OCI-LY3 (cell line): Measurements from ENCODE around the gene METTL27.
"Not testable (repeated sequence)": the region's sequence is repeated elsewhere in the genome, so short reads cannot be mapped to it uniquely, and the experiment has no call there.

Experiments used
- H2AFZ ChIP-seq: fragments of 200-600, 300-600 bp; shearing (Covaris generic); 2 replicates; pipeline ENCODE4 v1.6.0; 2014; ENCODE audit warnings: antibody characterized with exemption, low read depth, low read length
- H3K27ac ChIP-seq: fragments of 200-600, 300-600 bp; sonication (generic); 2 replicates; pipeline ENCODE4 v1.5.1; 2014; ENCODE audit warnings: mild to moderate bottlenecking, low read length, moderate library complexity, mixed read lengths
- H3K27me3 ChIP-seq: fragments of 200-600, 300-600 bp; sonication (generic); 2 replicates; pipeline ENCODE4 v1.6.1; 2014; ENCODE audit warnings: low read depth, low read length, mixed read lengths
- H3K36me3 ChIP-seq: fragments of 200-600, 300-600 bp; sonication (generic); replicated peaks from 2 replicates; pipeline ENCODE3; 2014; ENCODE audit warnings: low read depth, low read length, mixed read lengths
- H3K4me1 ChIP-seq: fragments of 300-600, 200-600 bp; sonication (generic); 2 replicates; pipeline ENCODE4 v1.6.1; 2014; ENCODE audit warnings: low read length, mixed read lengths
- H3K4me2 ChIP-seq: fragments of 200-600, 300-600 bp; sonication (generic); 2 replicates; pipeline ENCODE4 v1.6.1; 2014; ENCODE audit warnings: low read length, mixed read lengths
- H3K4me3 ChIP-seq: fragments of 300-600, 200-600 bp; sonication (generic); 2 replicates; pipeline ENCODE4 v1.5.1; 2014; ENCODE audit warnings: antibody characterized with exemption, mild to moderate bottlenecking, low read length, moderate library complexity
- H3K79me2 ChIP-seq: fragments of 300-600, 200-600 bp; shearing (Covaris generic); 2 replicates; pipeline ENCODE4 v1.6.1; 2014; ENCODE audit warnings: mild to moderate bottlenecking, low read length, mixed read lengths
- H3K9ac ChIP-seq: fragments of 300-600, 200-600 bp; shearing (Covaris generic); 2 replicates; pipeline ENCODE4 v1.6.0; 2014; ENCODE audit warnings: mild to moderate bottlenecking, low read length, moderate library complexity
- H3K9me3 ChIP-seq: fragments of 200-600, 300-600 bp; shearing (Covaris generic); 2 replicates; pipeline ENCODE4 v1.6.1; 2014; ENCODE audit warnings: low read length, mixed read lengths; ENCODE audit not compliant: insufficient read depth
- H4K20me1 ChIP-seq: fragments of 200-600, 300-600 bp; sonication (generic); 2 replicates; pipeline ENCODE4 v1.6.1; 2016; ENCODE audit warnings: low read length, mixed read lengths; ENCODE audit not compliant: insufficient read depth
- EZH2phosphoT487 ChIP-seq: fragments of 200-600 bp; shearing (Covaris generic); IDR thresholded peaks from 2 replicates; pipeline ENCODE4 v1.6.1; 2018; ENCODE audit warnings: antibody characterized with exemption, mixed run types, low read depth
- TF ChIP-seq, protein P1 (sequence below): fragments of 200-600, 300-600 bp; sonication (generic); IDR thresholded peaks from 2 replicates; pipeline ENCODE4 v1.5.1; 2014; ENCODE audit warnings: antibody characterized with exemption, low read length, low read depth

The METTL27 gene

DNA sequence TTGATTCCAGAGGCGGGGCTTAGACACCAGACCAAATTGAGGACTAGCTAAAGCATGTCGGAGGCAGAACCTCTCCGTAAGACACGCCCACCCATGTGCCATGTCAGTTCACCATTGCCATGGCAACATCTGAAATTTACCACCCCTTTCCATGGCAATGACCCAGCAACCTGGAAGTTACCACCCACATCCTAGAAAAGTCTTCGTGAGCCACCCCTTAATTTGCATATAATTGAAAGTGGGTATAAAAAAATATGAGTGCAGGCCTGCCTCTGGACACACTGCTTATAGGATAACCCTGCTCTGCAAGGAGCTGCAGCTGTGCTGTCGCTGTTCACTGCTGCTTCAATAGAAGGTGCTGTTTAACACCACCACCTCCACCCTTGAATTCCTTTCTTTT lies 46.6 kb upstream of the METTL27 start:
- Histone ChIP-seq H3K27me3 (no peaks in the 10 kb centered on the region), H4K20me1 (no peaks in the 10 kb centered on the region), H2AFZ (no peak overlapping the region), H3K9ac (no peak overlapping the region), H3K4me2 (no peak overlapping the region), H3K4me3 (no peak overlapping the region), H3K79me2 (no peaks in the 10 kb centered on the region), H3K36me3 (no peaks in the 10 kb centered on the region), H3K27ac (no peak overlapping the region), H3K4me1 (peaks cover 6% of the 10 kb centered on the region), H3K9me3 (no peaks in the 10 kb centered on the region)
- no peak for TF ChIP-seq EZH2phosphoT487
- TF ChIP-seq, protein P1, sequence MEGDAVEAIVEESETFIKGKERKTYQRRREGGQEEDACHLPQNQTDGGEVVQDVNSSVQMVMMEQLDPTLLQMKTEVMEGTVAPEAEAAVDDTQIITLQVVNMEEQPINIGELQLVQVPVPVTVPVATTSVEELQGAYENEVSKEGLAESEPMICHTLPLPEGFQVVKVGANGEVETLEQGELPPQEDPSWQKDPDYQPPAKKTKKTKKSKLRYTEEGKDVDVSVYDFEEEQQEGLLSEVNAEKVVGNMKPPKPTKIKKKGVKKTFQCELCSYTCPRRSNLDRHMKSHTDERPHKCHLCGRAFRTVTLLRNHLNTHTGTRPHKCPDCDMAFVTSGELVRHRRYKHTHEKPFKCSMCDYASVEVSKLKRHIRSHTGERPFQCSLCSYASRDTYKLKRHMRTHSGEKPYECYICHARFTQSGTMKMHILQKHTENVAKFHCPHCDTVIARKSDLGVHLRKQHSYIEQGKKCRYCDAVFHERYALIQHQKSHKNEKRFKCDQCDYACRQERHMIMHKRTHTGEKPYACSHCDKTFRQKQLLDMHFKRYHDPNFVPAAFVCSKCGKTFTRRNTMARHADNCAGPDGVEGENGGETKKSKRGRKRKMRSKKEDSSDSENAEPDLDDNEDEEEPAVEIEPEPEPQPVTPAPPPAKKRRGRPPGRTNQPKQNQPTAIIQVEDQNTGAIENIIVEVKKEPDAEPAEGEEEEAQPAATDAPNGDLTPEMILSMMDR = no peak

DNA sequence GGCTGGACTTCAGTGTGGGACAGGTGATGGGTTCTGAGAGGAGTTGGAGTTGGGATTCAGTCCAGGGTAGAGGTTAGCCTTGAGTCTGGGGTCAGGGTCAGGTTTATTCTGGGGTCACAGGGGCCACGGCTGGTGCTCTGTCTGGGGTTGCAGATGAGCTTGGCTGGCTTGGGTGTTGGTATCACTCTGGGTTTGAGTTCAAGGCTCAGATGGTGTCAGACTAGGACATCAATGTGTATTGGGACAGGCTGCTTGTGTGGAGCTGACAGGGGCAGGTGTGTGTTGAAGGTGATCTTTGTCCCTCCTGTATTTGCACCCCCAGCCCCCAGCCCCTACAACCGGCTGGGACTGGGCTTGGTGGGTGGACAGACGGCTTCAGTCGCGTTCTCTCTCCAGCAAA lies 45.4 kb upstream of the METTL27 start:
- Histone ChIP-seq H4K20me1 (no peaks in the 10 kb centered on the region), H3K79me2 (no peaks in the 10 kb centered on the region), H3K9me3 (no peaks in the 10 kb centered on the region), H3K9ac (no peak overlapping the region), H3K4me2 (no peak overlapping the region), H2AFZ (no peak overlapping the region), H3K27ac (no peak overlapping the region), H3K4me1 (no peaks in the 10 kb centered on the region), H3K36me3 (no peaks in the 10 kb centered on the region), H3K27me3 (no peaks in the 10 kb centered on the region), H3K4me3 (no peak overlapping the region)
- TF ChIP-seq EZH2phosphoT487 = no peak
- TF ChIP-seq, protein P1 = no peak

DNA sequence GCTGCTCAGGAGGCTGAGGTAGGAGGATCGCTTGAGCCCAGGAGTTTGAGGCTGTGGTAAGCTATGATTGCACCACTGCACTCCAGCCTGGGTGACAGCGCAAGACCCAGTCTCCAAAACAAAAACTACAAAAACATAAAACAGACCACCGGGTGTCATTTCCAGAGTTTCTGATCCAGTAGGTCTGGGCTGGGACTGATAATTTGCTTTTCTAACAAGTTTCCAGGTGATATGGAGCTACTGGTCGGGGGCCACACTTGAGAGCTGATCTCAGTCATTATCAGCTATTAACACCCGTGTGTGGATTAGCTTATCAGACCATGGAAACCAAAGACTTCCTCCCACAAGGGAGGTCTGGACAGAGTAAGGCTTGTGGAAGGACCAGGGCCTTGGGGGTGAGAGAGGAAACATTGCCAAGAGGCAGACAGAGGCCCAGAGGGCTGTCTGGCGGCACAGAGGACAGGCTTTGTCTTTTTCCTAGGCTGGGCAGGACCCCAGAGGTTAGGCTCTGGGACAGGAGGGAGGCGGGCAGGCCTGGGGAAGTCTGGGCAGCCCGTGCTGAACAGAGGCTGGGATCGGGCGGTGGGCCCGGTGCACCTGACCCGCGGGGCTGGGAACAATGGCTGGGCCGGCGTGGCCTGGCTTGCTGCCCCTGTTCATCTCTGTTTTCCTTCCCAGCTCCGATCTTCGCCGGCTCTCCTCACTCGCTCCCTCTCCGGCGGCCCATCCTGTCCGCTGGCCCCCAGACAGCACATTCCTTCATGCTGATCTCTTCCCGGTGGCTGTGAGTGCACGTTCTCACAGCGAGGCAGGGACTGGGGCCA lies 43.9 kb upstream of the METTL27 start:
- H3K4me1 ChIP-seq = no peaks in the 10 kb centered on the region
- no peak overlapping the region for H3K4me3 ChIP-seq
- H2AFZ ChIP-seq = no peak overlapping the region
- H3K36me3 ChIP-seq = no peaks in the 10 kb centered on the region
- no peaks in the 10 kb centered on the region for H4K20me1 ChIP-seq
- H3K79me2 ChIP-seq = no peaks in the 10 kb centered on the region
- H3K9me3 ChIP-seq = no peaks in the 10 kb centered on the region
- H3K27me3 ChIP-seq = peaks cover 8% of the 10 kb centered on the region
- no peak overlapping the region for H3K9ac ChIP-seq
- H3K4me2 ChIP-seq = no peak overlapping the region
- no peak overlapping the region for H3K27ac ChIP-seq
- no peak for TF ChIP-seq EZH2phosphoT487
- TF ChIP-seq, protein P1 = no peak

DNA sequence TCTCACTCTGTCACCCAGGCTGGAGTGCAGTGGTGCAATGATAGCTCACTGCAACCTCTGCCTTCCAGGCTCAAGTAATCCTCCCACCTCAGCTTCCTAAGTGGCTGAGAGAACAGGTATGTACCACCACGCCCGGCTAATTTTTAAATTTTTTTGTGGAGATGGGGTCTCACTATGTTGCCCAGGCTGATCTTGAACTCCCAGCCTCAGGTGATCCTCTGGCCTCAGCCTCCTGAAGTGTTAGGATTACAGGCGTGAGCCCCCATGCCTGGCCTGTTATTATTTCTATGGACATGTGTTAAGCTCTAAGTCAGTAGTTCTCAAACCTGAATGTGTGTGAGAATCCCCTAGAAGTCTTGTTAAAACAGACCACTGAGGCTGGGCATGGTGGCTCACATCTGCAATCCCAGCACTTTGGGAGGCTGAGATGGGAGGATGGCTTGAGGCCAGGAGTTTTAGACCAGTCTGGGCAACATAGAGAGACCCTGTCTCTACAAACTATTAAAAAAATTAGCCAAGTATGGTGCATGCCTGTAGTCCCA lies 43.2 kb upstream of the METTL27 start:
- Histone ChIP-seq H3K9me3 (no peaks in the 10 kb centered on the region), H3K4me3 (no peak overlapping the region), H3K79me2 (no peaks in the 10 kb centered on the region), H3K27me3 (peaks cover 13% of the 10 kb centered on the region), H3K4me2 (no peak overlapping the region), H3K9ac (no peak overlapping the region), H2AFZ (no peak overlapping the region), H3K27ac (no peak overlapping the region), H3K36me3 (no peaks in the 10 kb centered on the region), H3K4me1 (no peaks in the 10 kb centered on the region), H4K20me1 (no peaks in the 10 kb centered on the region)
- TF ChIP-seq, protein P1 = no peak
- no peak for TF ChIP-seq EZH2phosphoT487

DNA sequence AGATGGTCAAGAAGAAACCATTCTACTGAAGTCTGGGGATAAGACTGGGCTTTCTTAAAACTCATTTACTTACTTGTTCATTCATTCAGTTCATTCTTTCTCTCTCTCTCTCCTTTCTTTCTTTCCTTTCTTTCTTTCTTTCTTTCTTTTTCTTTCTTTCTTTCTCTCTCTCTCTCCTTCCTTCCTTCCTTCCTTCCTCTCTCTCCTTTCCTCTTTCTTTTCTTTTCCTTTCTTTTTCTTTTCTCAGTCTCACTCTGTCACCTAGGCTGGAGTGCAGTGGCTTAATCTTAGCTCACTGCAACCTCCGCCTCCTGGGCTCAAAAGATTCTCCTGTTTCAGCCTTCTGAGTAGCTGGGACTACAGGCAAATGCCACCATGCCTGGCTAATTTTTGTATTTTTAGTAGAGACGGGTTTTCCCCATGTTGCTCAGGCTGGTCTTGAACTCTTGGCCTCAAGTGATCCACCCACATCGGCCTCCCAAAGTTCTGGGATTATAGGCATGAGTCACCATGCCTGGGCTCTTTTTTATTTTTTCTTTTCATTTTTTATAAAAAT lies 42.6 kb upstream of the METTL27 start:
- H4K20me1 ChIP-seq, H3K36me3 ChIP-seq, H2AFZ ChIP-seq, H3K27ac ChIP-seq, H3K79me2 ChIP-seq, H3K4me1 ChIP-seq, H3K9me3 ChIP-seq, H3K4me2 ChIP-seq, H3K9ac ChIP-seq, H3K4me3 ChIP-seq: not testable (repeated sequence)
- peaks cover 15% of the 10 kb centered on the region for H3K27me3 ChIP-seq
